OCI-LY3 (cell line): ENCODE results near the gene MRGPRE.

ENCODE experiments used
- H2AFZ ChIP-seq: fragments of 200-600, 300-600 bp; shearing (Covaris generic); 2 replicates; pipeline ENCODE4 v1.6.0; 2014; ENCODE audit warnings: antibody characterized with exemption, low read depth, low read length
- H3K27ac ChIP-seq: fragments of 200-600, 300-600 bp; sonication (generic); 2 replicates; pipeline ENCODE4 v1.5.1; 2014; ENCODE audit warnings: mild to moderate bottlenecking, low read length, moderate library complexity, mixed read lengths
- H3K27me3 ChIP-seq: fragments of 200-600, 300-600 bp; sonication (generic); 2 replicates; pipeline ENCODE4 v1.6.1; 2014; ENCODE audit warnings: low read depth, low read length, mixed read lengths
- H3K36me3 ChIP-seq: fragments of 200-600, 300-600 bp; sonication (generic); replicated peaks from 2 replicates; pipeline ENCODE3; 2014; ENCODE audit warnings: low read depth, low read length, mixed read lengths
- H3K4me1 ChIP-seq: fragments of 300-600, 200-600 bp; sonication (generic); 2 replicates; pipeline ENCODE4 v1.6.1; 2014; ENCODE audit warnings: low read length, mixed read lengths
- H3K4me2 ChIP-seq: fragments of 200-600, 300-600 bp; sonication (generic); 2 replicates; pipeline ENCODE4 v1.6.1; 2014; ENCODE audit warnings: low read length, mixed read lengths
- H3K4me3 ChIP-seq: fragments of 300-600, 200-600 bp; sonication (generic); 2 replicates; pipeline ENCODE4 v1.5.1; 2014; ENCODE audit warnings: antibody characterized with exemption, mild to moderate bottlenecking, low read length, moderate library complexity
- H3K79me2 ChIP-seq: fragments of 300-600, 200-600 bp; shearing (Covaris generic); 2 replicates; pipeline ENCODE4 v1.6.1; 2014; ENCODE audit warnings: mild to moderate bottlenecking, low read length, mixed read lengths
- H3K9ac ChIP-seq: fragments of 300-600, 200-600 bp; shearing (Covaris generic); 2 replicates; pipeline ENCODE4 v1.6.0; 2014; ENCODE audit warnings: mild to moderate bottlenecking, low read length, moderate library complexity
- H3K9me3 ChIP-seq: fragments of 200-600, 300-600 bp; shearing (Covaris generic); 2 replicates; pipeline ENCODE4 v1.6.1; 2014; ENCODE audit warnings: low read length, mixed read lengths; ENCODE audit not compliant: insufficient read depth
- H4K20me1 ChIP-seq: fragments of 200-600, 300-600 bp; sonication (generic); 2 replicates; pipeline ENCODE4 v1.6.1; 2016; ENCODE audit warnings: low read length, mixed read lengths; ENCODE audit not compliant: insufficient read depth
- CTCF ChIP-seq: fragments of 200-600, 300-600 bp; sonication (generic); IDR thresholded peaks from 2 replicates; pipeline ENCODE4 v1.5.1; 2014; ENCODE audit warnings: antibody characterized with exemption, low read length, low read depth
- EZH2phosphoT487 ChIP-seq: fragments of 200-600 bp; shearing (Covaris generic); IDR thresholded peaks from 2 replicates; pipeline ENCODE4 v1.6.1; 2018; ENCODE audit warnings: antibody characterized with exemption, mixed run types, low read depth

MRGPRE gene

GRCh38 chr11:3178349-3178748 is 53.9 kb downstream of the MRGPRE start:
- no peaks in the 10 kb centered on the region for H3K79me2 ChIP-seq
- H3K9me3 ChIP-seq, result peaks cover 11% of the 10 kb centered on the region; the same call in 1 of the 2 replicates
- no peak overlapping the region for H3K4me3 ChIP-seq
- no peak overlapping the region for H2AFZ ChIP-seq
- no peak overlapping the region for H3K4me2 ChIP-seq
- no peaks in the 10 kb centered on the region for H4K20me1 ChIP-seq
- H3K36me3 ChIP-seq, result no peaks in the 10 kb centered on the region
- H3K27ac ChIP-seq, result no peak overlapping the region
- H3K4me1 ChIP-seq, result no peaks in the 10 kb centered on the region
- H3K9ac ChIP-seq, result no peak overlapping the region
- H3K27me3 ChIP-seq, result no peaks in the 10 kb centered on the region
- TF ChIP-seq EZH2phosphoT487, result no peak
- TF ChIP-seq CTCF, result no peak

- Histone ChIP-seq H3K4me1 (no peaks in the 10 kb centered on the region), H3K27me3 (no peaks in the 10 kb centered on the region), H3K4me3 (no peak overlapping the region), H4K20me1 (no peaks in the 10 kb centered on the region), H3K4me2 (no peak overlapping the region), H3K9me3 (peaks cover 11% of the 10 kb centered on the region; the same call in 1 of the 2 replicates), H3K79me2 (no peaks in the 10 kb centered on the region), H3K36me3 (no peaks in the 10 kb centered on the region), H3K27ac (no peak overlapping the region), H3K9ac (no peak overlapping the region), H2AFZ (no peak overlapping the region)
- no peak for TF ChIP-seq CTCF
- no peak for TF ChIP-seq EZH2phosphoT487
Observed at GRCh38 chr11:3177931-3178330, 54.3 kb downstream of the MRGPRE start.
